Measurements from ENCODE around the gene ZNF205.

Gene ZNF205

GRCh38 chr16:3131755-3132377 lies 19.5 kb downstream of the ZNF205 start (continued):
- TF ChIP-seq BCL11A (tag by site-specific recombination; IDR thresholded peaks at IDR 0.05; ENCODE audit: low read depth): no peak
- TF ChIP-seq ZNF600 (tag by site-specific recombination; IDR thresholded peaks at IDR 0.05): peak; percentile 64

- H3K36me3 ChIP-seq (ENCODE audit: control insufficient read depth in 2 of 2, insufficient read depth in 1 of 2, low read length in 2 of 2): peaks cover 8 to 44% of the 10 kb centered on the region in 2 experiments; a peak in 2 of 3 replicates
- POLR2A ChIA-PET: interaction anchor here (1.1 to 3.4 kb wide), 11 partner anchors 8 to 130 kb away, joined by 3 to 38 read pairs (median 13); partner anchors contain the start of genes TNFRSF12A and ZNF205
- TF ChIP-seq SETDB1 (IDR thresholded peaks at IDR 0.05; ENCODE audit: insufficient read length, low read length): no peak
- no peak for TF ChIP-seq GLI4 (tag by site-specific recombination; IDR thresholded peaks at IDR 0.05)
- no peak for TF ChIP-seq ZNF214 (tag by site-specific recombination; IDR thresholded peaks at IDR 0.05; ENCODE audit: borderline replicate concordance)
- TF ChIP-seq ZBTB26 (tag by site-specific recombination; optimal IDR thresholded peaks at IDR 0.05): no peak
- TF ChIP-seq ZNF394 (tag by site-specific recombination; IDR thresholded peaks at IDR 0.05; ENCODE audit: borderline replicate concordance): no peak
- TF ChIP-seq ZFP41 (tag by site-specific recombination; IDR thresholded peaks at IDR 0.05; ENCODE audit: borderline replicate concordance): no peak
- peaks cover 3% of the 10 kb centered on the region; the same call in 1 of the 2 replicates for H3K4me1 ChIP-seq (ENCODE audit: control insufficient read depth, insufficient read depth, low read length)
- peak overlapping the region; percentile 63 for H3K4me3 ChIP-seq (ENCODE audit: low read depth, low read length)
- no peaks in the 10 kb centered on the region for H3K9me3 ChIP-seq (ENCODE audit: control insufficient read depth, insufficient read depth, low read depth, low read length)
- CTCF ChIA-PET: interaction anchor here (0.8 to 1.6 kb wide), 6 partner anchors 15 to 1271 kb away, joined by 3 to 9 read pairs (median 4); no protein-coding TSS in a partner anchor
- peak overlapping the region; percentile 89 for H3K27ac ChIP-seq (ENCODE audit: extremely low read depth, low read depth, low read length)
These were observed 21.5 kb downstream of the ZNF205 start for GRCh38 chr16:3133844-3134243.

- Histone ChIP-seq H3K27ac (ENCODE audit: extremely low read depth, low read depth, low read length) (peak within 1 kb of the TSS; percentile 90), H3K36me3 (ENCODE audit: control insufficient read depth in 2 of 2, insufficient read depth in 1 of 2, low read length in 2 of 2) (peaks cover 8 to 45% of the 10 kb centered on the region in 2 experiments; a peak in 2 of 3 replicates)
- TF ChIP-seq ZNF16 (tag by site-specific recombination; IDR thresholded peaks at IDR 0.05; ENCODE audit: low read depth) (no peak), ZNF311 (tag by site-specific recombination; IDR thresholded peaks at IDR 0.05; ENCODE audit: borderline replicate concordance) (no peak), KLF8 (tag by site-specific recombination; IDR thresholded peaks at IDR 0.05) (no peak), ZNF335 (tag by site-specific recombination; conservative IDR thresholded peaks at IDR 0.05) (peak; percentile 36; the same call in 1 of the 2 replicates), CTCF (tag by site-specific recombination; IDR thresholded peaks at IDR 0.05) (0 out of 2 replicates have a peak, but pooled peaks have one; percentile 9), ZNF76 (tag by site-specific recombination; IDR thresholded peaks at IDR 0.05; ENCODE audit: borderline replicate concordance, low read depth) (peak; percentile 93), TCF7L2 (IDR thresholded peaks at IDR 0.05; ENCODE audit: borderline replicate concordance, low read depth, low read length) (no peak), ZNF121 (tag by site-specific recombination; IDR thresholded peaks at IDR 0.05) (no peak), ZBTB44 (tag by site-specific recombination; IDR thresholded peaks at IDR 0.05) (no peak), ZBTB21 (tag by site-specific recombination; IDR thresholded peaks at IDR 0.05) (peak; percentile 75), ZNF548 (tag by site-specific recombination; IDR thresholded peaks at IDR 0.05) (no peak), ZNF155 (tag by site-specific recombination; IDR thresholded peaks at IDR 0.05) (no peak), PRDM6 (tag by site-specific recombination; IDR thresholded peaks at IDR 0.05) (no peak), ZNF692 (tag by site-specific recombination; IDR thresholded peaks at IDR 0.05) (0 out of 2 replicates have a peak, but pooled peaks have one; percentile 6)
These were observed 22.1 kb downstream of the ZNF205 start, which contains the start of gene ZNF213 for GRCh38 chr16:3134338-3135125. ZNF213 (plus strand) TSS chr16:3135029; CDS start chr16:3137281, 2,252 bp downstream.

More at GRCh38 chr16:3134338-3135125, 22.1 kb downstream of the ZNF205 start, which contains the start of gene ZNF213:
- Histone ChIP-seq H3K9me3 (ENCODE audit: control insufficient read depth, insufficient read depth, low read depth, low read length) (no peaks in the 10 kb centered on the region), H3K4me1 (ENCODE audit: control insufficient read depth, insufficient read depth, low read length) (peaks cover 3% of the 10 kb centered on the region; the same call in 1 of the 2 replicates), H3K4me3 (ENCODE audit: low read depth, low read length) (peak within 1 kb of the TSS; percentile 82)
- ChIA-PET POLR2A (interaction anchor here (0.6 to 3.4 kb wide), 27 partner anchors 9 to 1484 kb away, joined by 3 to 38 read pairs (median 6); partner anchors contain the start of genes KREMEN2, PKMYT1, TNFRSF12A and ZNF200), CTCF (interaction anchor here (0.8 to 1.6 kb wide), 10 partner anchors 15 to 1270 kb away, joined by 3 to 9 read pairs (median 3); no protein-coding TSS in a partner anchor)
